SU-DHL-6 (cell line): ENCODE results near the gene MEGF6.

Experiments
- H2AFZ ChIP-seq: fragments of 200-600 bp; sonication (generic); 2 replicates; pipeline ENCODE4 v1.6.1; 2014; ENCODE audit warnings: low read depth, mild to moderate bottlenecking, moderate library complexity, mixed read lengths, antibody characterized with exemption, low read length; ENCODE audit not compliant: severe bottlenecking
- H3F3A ChIP-seq: fragments of 200-600 bp; shearing (Covaris generic); 2 replicates; pipeline ENCODE4 v1.6.0; 2016; ENCODE audit warnings: antibody characterized with exemption, mild to moderate bottlenecking; ENCODE audit not compliant: insufficient read depth
- H3K27ac ChIP-seq: fragments of 200-600 bp; sonication (generic); 2 replicates; pipeline ENCODE4 v1.5.1; 2016; ENCODE audit warnings: low read depth, mild to moderate bottlenecking, low read length, moderate library complexity, mixed read lengths
- H3K27me3 ChIP-seq: fragments of 200-600 bp; sonication (generic), shearing (Covaris generic); 2 replicates; pipeline ENCODE4 v1.6.0; 2014; ENCODE audit warnings: mild to moderate bottlenecking, low read length
- H3K36me3 ChIP-seq: fragments of 200-600 bp; sonication (generic); 2 replicates; pipeline ENCODE4 v1.6.1; 2014; ENCODE audit warnings: mild to moderate bottlenecking, low read length, mixed read lengths
- H3K4me2 ChIP-seq: fragments of 300-600, 200-600 bp; shearing (Covaris generic), sonication (generic); 2 replicates; pipeline ENCODE4 v1.6.0; 2014; ENCODE audit warnings: low read length, low read depth, mild to moderate bottlenecking; ENCODE audit not compliant: poor library complexity, severe bottlenecking
- H3K4me3 ChIP-seq: fragments of 200-600 bp; sonication (generic); 2 replicates; pipeline ENCODE4 v1.5.1; 2014; ENCODE audit warnings: antibody characterized with exemption, low read length, mild to moderate bottlenecking, mixed read lengths; ENCODE audit not compliant: insufficient read depth, poor library complexity, severe bottlenecking
- H3K79me2 ChIP-seq: fragments of 200-600 bp; sonication (generic); 2 replicates; pipeline ENCODE4 v1.6.1; 2014; ENCODE audit warnings: mild to moderate bottlenecking, low read length, moderate library complexity; ENCODE audit not compliant: insufficient read depth
- H3K9ac ChIP-seq: fragments of 200-600 bp; sonication (generic); 2 replicates; pipeline ENCODE4 v1.7.0; 2014; ENCODE audit warnings: mild to moderate bottlenecking, low read length
- H3K9me2 ChIP-seq: fragments of 200-600 bp; sonication (generic); replicated peaks from 2 replicates; pipeline ENCODE4 v1.6.1; 2014; ENCODE audit warnings: low read length; ENCODE audit not compliant: insufficient read depth
- H3K9me3 ChIP-seq: fragments of 200-600 bp; sonication (generic); 2 replicates; pipeline ENCODE4 v1.6.1; 2014; ENCODE audit warnings: low read length, mixed read lengths; ENCODE audit not compliant: insufficient read depth
- H4K20me1 ChIP-seq: fragments of 200-600 bp; sonication (generic); 2 replicates; pipeline ENCODE4 v1.6.1; 2014; ENCODE audit warnings: low read depth, mild to moderate bottlenecking, antibody characterized with exemption, low read length, moderate library complexity, mixed read lengths
- CTCF ChIP-seq: fragments of 200-600 bp; sonication (generic); IDR thresholded peaks from one replicate; pipeline ENCODE4 v1.5.1; 2017; ENCODE audit warnings: antibody characterized with exemption, mild to moderate bottlenecking, low read length, moderate library complexity; ENCODE audit not compliant: insufficient read depth, poor library complexity, severe bottlenecking
- EZH2phosphoT487 ChIP-seq: fragments of 200-600 bp; sonication (generic), shearing (Covaris generic); conservative IDR thresholded peaks from 2 replicates; pipeline ENCODE4 v1.6.1; 2018; ENCODE audit warnings: mild to moderate bottlenecking, antibody characterized with exemption, low read length, moderate library complexity, mixed read lengths

The MEGF6 gene

GRCh38 chr1:3546048-3546384, 65.3 kb downstream of the MEGF6 start:
- H3K4me2 ChIP-seq = no peak overlapping the region
- no peaks in the 10 kb centered on the region for H3K27me3 ChIP-seq
- TF ChIP-seq EZH2phosphoT487 (no peak), CTCF (no peak)
- H3K9me2 ChIP-seq = no peaks in the 10 kb centered on the region
- H3K9me3 ChIP-seq = no peaks in the 10 kb centered on the region
- H3K79me2 ChIP-seq = no peaks in the 10 kb centered on the region
- H4K20me1 ChIP-seq = no peaks in the 10 kb centered on the region
- no peaks in the 10 kb centered on the region for H3F3A ChIP-seq
- H3K9ac ChIP-seq = no peak overlapping the region
- no peak overlapping the region for H3K4me3 ChIP-seq
- H3K36me3 ChIP-seq = no peaks in the 10 kb centered on the region
- H2AFZ ChIP-seq = no peak overlapping the region
- H3K27ac ChIP-seq = no peak overlapping the region

- no peak overlapping the region for H3K4me3 ChIP-seq
- no peak overlapping the region for H3K27ac ChIP-seq
- H3K79me2 ChIP-seq = no peaks in the 10 kb centered on the region
- H3K9me3 ChIP-seq = no peaks in the 10 kb centered on the region
- H3F3A ChIP-seq = no peaks in the 10 kb centered on the region
- H2AFZ ChIP-seq = no peak overlapping the region
- H3K9me2 ChIP-seq = no peaks in the 10 kb centered on the region
- H3K36me3 ChIP-seq = no peaks in the 10 kb centered on the region
- no peaks in the 10 kb centered on the region for H3K27me3 ChIP-seq
- H3K4me2 ChIP-seq = no peak overlapping the region
- TF ChIP-seq CTCF = no peak
- TF ChIP-seq EZH2phosphoT487 = no peak
- H3K9ac ChIP-seq = no peak overlapping the region
- no peaks in the 10 kb centered on the region for H4K20me1 ChIP-seq
These were observed 65.8 kb downstream of the MEGF6 start for GRCh38 chr1:3545363-3546047.

- Histone ChIP-seq H3K9ac (no peak overlapping the region), H3K4me2 (no peak overlapping the region)
These were observed 67.0 kb downstream of the MEGF6 start for GRCh38 chr1:3544040-3544977.

More at GRCh38 chr1:3544040-3544977, 67.0 kb downstream of the MEGF6 start:
- Histone ChIP-seq H3K9me2 (no peaks in the 10 kb centered on the region), H3K27ac (no peak overlapping the region), H4K20me1 (no peaks in the 10 kb centered on the region), H3K79me2 (no peaks in the 10 kb centered on the region), H3K36me3 (no peaks in the 10 kb centered on the region), H3K9me3 (no peaks in the 10 kb centered on the region), H3K4me3 (no peak overlapping the region), H3F3A (no peaks in the 10 kb centered on the region), H3K27me3 (no peaks in the 10 kb centered on the region), H2AFZ (no peak overlapping the region)
- TF ChIP-seq CTCF (no peak), EZH2phosphoT487 (no peak)
